Neutrophil (primary cell): ENCODE data around the gene ARHGAP9.

Experiments
- H3K27ac ChIP-seq: fragments of 200-600 bp; sonication (generic); 2 replicates; pipeline ENCODE4 v1.5.1; 2016; ENCODE audit warnings: mild to moderate bottlenecking, moderate library complexity
- H3K27me3 ChIP-seq: fragments of 200-600 bp; sonication (generic); 2 replicates; pipeline ENCODE4 v1.6.0; 2016; ENCODE audit warnings: mild to moderate bottlenecking
- H3K36me3 ChIP-seq: fragments of 200-600 bp; sonication (generic); 2 replicates; pipeline ENCODE4 v1.5.1; 2017
- H3K4me1 ChIP-seq, 2 experiments: fragments of 200-600 bp in 1 of 2; sonication (generic) in 1 of 2; 1 replicate in 1 of 2; 2 replicates in 1 of 2; pipeline versions ENCODE4 v1.5.1 to v1.6.1; 2013 to 2016; ENCODE audit warnings: low read depth in 1 of 2, low read length in 1 of 2, mild to moderate bottlenecking in 1 of 2, moderate library complexity in 1 of 2; ENCODE audit not compliant: control insufficient read depth in 1 of 2, insufficient read depth in 1 of 2
- H3K4me3 ChIP-seq, 2 experiments: fragments of 200-600 bp in 1 of 2; sonication (generic) in 1 of 2; 1 replicate in 1 of 2; 2 replicates in 1 of 2; pipeline ENCODE4 v1.5.1; 2013 to 2016; ENCODE audit warnings: low read depth in 1 of 2, low read length in 1 of 2, mild to moderate bottlenecking in 1 of 2, moderate library complexity in 1 of 2
- H3K9me3 ChIP-seq: fragments of 200-600 bp; sonication (generic); 2 replicates; pipeline ENCODE4 v1.5.1; 2016
- TF ChIP-seq, protein P1 (sequence below): fragments of 200-600 bp; sonication (generic); IDR thresholded peaks from 2 replicates; pipeline ENCODE4 v1.5.1; 2016; ENCODE audit warnings: antibody characterized with exemption

Gene ARHGAP9

GRCh38 chr12:57469296-57470164 is 10.1 kb downstream of the ARHGAP9 start:
- TF ChIP-seq, protein P1, sequence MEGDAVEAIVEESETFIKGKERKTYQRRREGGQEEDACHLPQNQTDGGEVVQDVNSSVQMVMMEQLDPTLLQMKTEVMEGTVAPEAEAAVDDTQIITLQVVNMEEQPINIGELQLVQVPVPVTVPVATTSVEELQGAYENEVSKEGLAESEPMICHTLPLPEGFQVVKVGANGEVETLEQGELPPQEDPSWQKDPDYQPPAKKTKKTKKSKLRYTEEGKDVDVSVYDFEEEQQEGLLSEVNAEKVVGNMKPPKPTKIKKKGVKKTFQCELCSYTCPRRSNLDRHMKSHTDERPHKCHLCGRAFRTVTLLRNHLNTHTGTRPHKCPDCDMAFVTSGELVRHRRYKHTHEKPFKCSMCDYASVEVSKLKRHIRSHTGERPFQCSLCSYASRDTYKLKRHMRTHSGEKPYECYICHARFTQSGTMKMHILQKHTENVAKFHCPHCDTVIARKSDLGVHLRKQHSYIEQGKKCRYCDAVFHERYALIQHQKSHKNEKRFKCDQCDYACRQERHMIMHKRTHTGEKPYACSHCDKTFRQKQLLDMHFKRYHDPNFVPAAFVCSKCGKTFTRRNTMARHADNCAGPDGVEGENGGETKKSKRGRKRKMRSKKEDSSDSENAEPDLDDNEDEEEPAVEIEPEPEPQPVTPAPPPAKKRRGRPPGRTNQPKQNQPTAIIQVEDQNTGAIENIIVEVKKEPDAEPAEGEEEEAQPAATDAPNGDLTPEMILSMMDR = peak; percentile 4
- H3K27ac ChIP-seq = peak overlapping the region; percentile 99
- peak overlapping the region; percentile 48 to 97 for H3K4me3 ChIP-seq
- no peaks in the 10 kb centered on the region for H3K27me3 ChIP-seq
- H3K9me3 ChIP-seq = no peaks in the 10 kb centered on the region
- H3K36me3 ChIP-seq = peaks cover 91% of the 10 kb centered on the region
- H3K4me1 ChIP-seq = peaks cover 80 to 88% of the 10 kb centered on the region in 2 experiments

DNA sequence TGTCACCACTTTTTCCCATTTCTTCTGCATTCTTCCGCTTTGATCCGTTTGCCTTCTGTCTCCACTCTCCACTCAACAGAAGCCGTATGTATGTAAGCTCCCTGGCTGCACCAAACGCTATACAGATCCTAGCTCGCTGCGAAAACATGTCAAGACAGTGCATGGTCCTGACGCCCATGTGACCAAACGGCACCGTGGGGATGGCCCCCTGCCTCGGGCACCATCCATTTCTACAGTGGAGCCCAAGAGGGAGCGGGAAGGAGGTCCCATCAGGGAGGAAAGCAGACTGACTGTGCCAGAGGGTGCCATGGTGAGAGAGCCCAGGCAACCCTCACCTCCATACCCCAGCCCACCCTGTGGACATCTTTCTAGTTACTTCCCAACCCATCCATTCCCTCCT is 11.8 kb downstream of the ARHGAP9 start:
- TF ChIP-seq, protein P1 = no peak
- peaks cover 87% of the 10 kb centered on the region for H3K36me3 ChIP-seq
- H3K4me1 ChIP-seq = peaks cover 65 to 76% of the 10 kb centered on the region in 2 experiments
- no peaks in the 10 kb centered on the region for H3K9me3 ChIP-seq
- H3K4me3 ChIP-seq = no peak overlapping the region
- H3K27me3 ChIP-seq = no peaks in the 10 kb centered on the region
- peak overlapping the region; percentile 99 for H3K27ac ChIP-seq

DNA sequence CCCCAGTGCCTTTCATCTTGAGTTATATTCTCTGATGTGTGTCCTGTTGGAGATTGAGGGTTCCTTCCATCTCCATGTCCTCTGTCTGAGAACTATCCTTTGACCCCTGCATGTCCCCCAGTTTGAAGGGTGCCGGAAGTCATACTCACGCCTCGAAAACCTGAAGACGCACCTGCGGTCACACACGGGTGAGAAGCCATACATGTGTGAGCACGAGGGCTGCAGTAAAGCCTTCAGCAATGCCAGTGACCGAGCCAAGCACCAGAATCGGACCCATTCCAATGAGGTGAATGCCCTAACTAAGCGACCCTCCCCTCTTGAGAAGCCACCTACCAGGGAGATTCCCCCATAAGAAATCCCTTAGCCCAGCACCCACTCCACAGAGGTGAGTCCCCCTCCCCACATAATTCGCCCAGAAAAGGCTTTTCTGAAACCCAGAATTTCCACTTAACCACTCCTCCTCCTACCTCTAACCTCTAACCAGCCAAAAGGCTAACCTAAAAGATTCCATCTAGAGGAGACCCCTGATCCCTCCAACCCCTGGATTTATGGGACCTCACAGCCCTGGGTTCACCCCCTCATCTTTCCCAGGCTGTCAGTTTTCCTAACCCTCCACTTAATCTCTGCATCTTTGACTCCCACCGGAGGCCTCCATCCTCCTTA is 12.3 kb downstream of the ARHGAP9 start:
- Histone ChIP-seq H3K4me3 (no peak overlapping the region), H3K9me3 (no peaks in the 10 kb centered on the region), H3K27ac (peak overlapping the region; percentile 99), H3K36me3 (peaks cover 82% of the 10 kb centered on the region), H3K27me3 (peaks cover 2% of the 10 kb centered on the region), H3K4me1 (peaks cover 65 to 76% of the 10 kb centered on the region in 2 experiments)
- TF ChIP-seq, protein P1 = no peak

- H3K27me3 ChIP-seq = peaks cover 17% of the 10 kb centered on the region
- peak overlapping the region; percentile 99 for H3K27ac ChIP-seq
- peaks cover 63 to 76% of the 10 kb centered on the region in 2 experiments for H3K4me1 ChIP-seq
- H3K9me3 ChIP-seq = no peaks in the 10 kb centered on the region
- peaks cover 67% of the 10 kb centered on the region for H3K36me3 ChIP-seq
- no peak overlapping the region for H3K4me3 ChIP-seq
- TF ChIP-seq, protein P1 = no peak
These were observed 13.7 kb downstream of the ARHGAP9 start for GRCh38 chr12:57465747-57466505.

GRCh38 chr12:57465030-57465746 is 14.5 kb downstream of the ARHGAP9 start:
- H3K27ac ChIP-seq = peak overlapping the region; percentile 99

More at GRCh38 chr12:57465030-57465746, 14.5 kb downstream of the ARHGAP9 start:
- H3K4me3 ChIP-seq = no peak overlapping the region
- no peaks in the 10 kb centered on the region for H3K9me3 ChIP-seq
- TF ChIP-seq, protein P1 = no peak
- peaks cover 63 to 76% of the 10 kb centered on the region in 2 experiments for H3K4me1 ChIP-seq
- peaks cover 60% of the 10 kb centered on the region for H3K36me3 ChIP-seq
- H3K27me3 ChIP-seq = peaks cover 24% of the 10 kb centered on the region
